ENCODE measurements around the gene MGAT4A.

- TF ChIP-seq CTCF (IDR thresholded peaks at IDR 0.05) (no peak), POLR2A (IDR thresholded peaks at IDR 0.05) (no peak)
Measured at GRCh38 chr2:98768384-98769113, 37.6 kb upstream of the MGAT4A start.
